PC-3 (cell line): ENCODE measurements around the gene CAMK1G. TPM values are rescaled to one million over a fixed set of nuclear protein-coding genes. Genes with fewer than 3 reads are reported as not detected.

Experiments
- ATAC-seq: fragments of 200-7000 bp; cut with Tn5 transposase; 2 replicates; pipeline ENCODE4 v1.9.1; 2020; ENCODE audit warnings: mild to moderate bottlenecking, moderate library complexity
- BruUV-seq: library from RNA; stranded (reverse); fragments of 400-500 nt; replicated peaks from 2 replicates; lab custom pipeline; 2021; lab: Mats Ljungman, UMichigan
- CTCF ChIA-PET: fragments of 300-600 bp; sonication (Branson Sonifier 250); formaldehyde crosslinking; loops from one replicate; lab custom pipeline; 2022; ENCODE audit warnings: antibody characterized with exemption; lab: Charles Lee
- POLR2A ChIA-PET: fragments of 300-600 bp; sonication (Branson Sonifier 250); formaldehyde crosslinking; loops from one replicate; lab custom pipeline; 2022; ENCODE audit warnings: antibody characterized with exemption; ENCODE audit not compliant: unreplicated experiment; lab: Charles Lee
- DNase-seq: peaks from one replicate; pipeline ENCODE4 v3.0.0-alpha.2; 2015
- H2AFZ ChIP-seq: fragments of 300-600 bp; sonication (generic); 2 replicates; pipeline ENCODE4 v1.6.0; 2016; ENCODE audit warnings: antibody characterized with exemption, low read length
- H3F3A ChIP-seq: fragments of 300-600 bp; sonication (generic); one replicate; pipeline ENCODE4 v1.6.0; 2017; ENCODE audit warnings: antibody characterized with exemption, low read length, control low read depth, mild to moderate bottlenecking; ENCODE audit not compliant: unreplicated experiment
- H3K27ac ChIP-seq: fragments of 300-600 bp; sonication (generic); 2 replicates; pipeline ENCODE4 v1.5.1; 2016; ENCODE audit warnings: mild to moderate bottlenecking, low read length
- H3K27me3 ChIP-seq: fragments of 300-600 bp; sonication (generic); 2 replicates; pipeline ENCODE4 v1.6.1; 2016; ENCODE audit warnings: low read length, mixed read lengths
- H3K36me3 ChIP-seq: fragments of 300-600 bp; sonication (generic); 2 replicates; pipeline ENCODE4 v1.6.1; 2016; ENCODE audit warnings: low read depth, mixed run types, low read length, mixed read lengths
- H3K4me1 ChIP-seq: fragments of 300-600 bp; sonication (generic); 2 replicates; pipeline ENCODE4 v1.5.1; 2016; ENCODE audit warnings: low read length; ENCODE audit not compliant: insufficient read depth
- H3K4me2 ChIP-seq: fragments of 300-600 bp; sonication (generic); 2 replicates; pipeline ENCODE4 v1.6.0; 2016; ENCODE audit warnings: low read length
- H3K4me3 ChIP-seq: fragments of 300-600 bp; sonication (generic); 2 replicates; pipeline ENCODE4 v1.5.1; 2016; ENCODE audit warnings: mild to moderate bottlenecking, low read length, mixed read lengths
- H3K79me2 ChIP-seq: fragments of 300-600 bp; sonication (generic); 2 replicates; pipeline ENCODE4 v1.6.1; 2017; ENCODE audit warnings: low read length, mixed read lengths
- H3K9ac ChIP-seq: fragments of 300-600 bp; sonication (generic); 2 replicates; pipeline ENCODE4 v1.6.0; 2016; ENCODE audit warnings: mild to moderate bottlenecking, low read length
- H3K9me2 ChIP-seq: fragments of 300-600 bp; sonication (generic); replicated peaks from 2 replicates; pipeline ENCODE4 v1.6.1; 2016; ENCODE audit warnings: mixed run types, low read length, mixed read lengths
- H3K9me3 ChIP-seq: fragments of 300-600 bp; sonication (generic); 2 replicates; pipeline ENCODE4 v1.6.1; 2016; ENCODE audit warnings: low read length, mixed read lengths
- H4K20me1 ChIP-seq: fragments of 300-600 bp; sonication (generic); 2 replicates; pipeline ENCODE4 v1.6.1; 2016; ENCODE audit warnings: low read length, mixed read lengths
- CTCF ChIP-seq: fragments of 300-600 bp; sonication (generic); conservative IDR thresholded peaks from 2 replicates; pipeline ENCODE4 v1.5.1; 2017; ENCODE audit warnings: antibody characterized with exemption, low read depth, mild to moderate bottlenecking, low read length
- EZH2 ChIP-seq: fragments of 300-600 bp; sonication (generic); IDR thresholded peaks from one replicate; pipeline ENCODE4 v1.6.1; 2017; ENCODE audit warnings: antibody characterized with exemption, mild to moderate bottlenecking, low read length; ENCODE audit not compliant: unreplicated experiment
- EZH2phosphoT487 ChIP-seq: fragments of 300-600 bp; sonication (generic); IDR thresholded peaks from 2 replicates; pipeline ENCODE4 v1.6.1; 2018; ENCODE audit warnings: mild to moderate bottlenecking, antibody characterized with exemption, low read length, borderline replicate concordance
- intact Hi-C: fragments of 100-400 bp; cut with micrococcal nuclease; formaldehyde crosslinking; loops from 2 replicates; pipeline ENCODE4 v1.9.0; 2023
- total RNA-seq: library from RNA; depleted of rRNA; stranded (reverse); fragments of >200 nt; gene quantifications from 2 replicates; pipeline ENCODE4 v1.2.3, GENCODE V29; 2014

CAMK1G gene
- total RNA-seq, 1 experiment from 2014 or later = not detected

GRCh38 chr1:209622841-209623829, 39.6 kb downstream of the CAMK1G start:
- no peak for ATAC-seq
- no peak for DNase-seq
- Histone ChIP-seq H3K9me2 (no peaks in the 10 kb centered on the region), H3K4me3 (no peak overlapping the region), H3K9ac (no peak overlapping the region), H3K79me2 (no peaks in the 10 kb centered on the region; the same call in 1 of the 2 replicates), H4K20me1 (peaks cover 61% of the 10 kb centered on the region), H2AFZ (no peak overlapping the region), H3K36me3 (peaks cover 100% of the 10 kb centered on the region), H3K27me3 (no peaks in the 10 kb centered on the region), H3K27ac (no peak overlapping the region), H3K4me2 (no peak overlapping the region), H3K9me3 (no peaks in the 10 kb centered on the region), H3F3A (peaks cover 13% of the 10 kb centered on the region), H3K4me1 (no peaks in the 10 kb centered on the region)
- POLR2A ChIA-PET = no interaction called here
- intact Hi-C loops = no loop called here
- TSS peak; percentile 49 for BruUV-seq
- no peak for TF ChIP-seq CTCF
- TF ChIP-seq EZH2phosphoT487 = no peak
- TF ChIP-seq EZH2 = no peak
- CTCF ChIA-PET = interaction anchor here (1.2 kb wide), 1 partner anchor 32 kb away, joined by 3 read pairs; no protein-coding TSS in a partner anchor

DNA sequence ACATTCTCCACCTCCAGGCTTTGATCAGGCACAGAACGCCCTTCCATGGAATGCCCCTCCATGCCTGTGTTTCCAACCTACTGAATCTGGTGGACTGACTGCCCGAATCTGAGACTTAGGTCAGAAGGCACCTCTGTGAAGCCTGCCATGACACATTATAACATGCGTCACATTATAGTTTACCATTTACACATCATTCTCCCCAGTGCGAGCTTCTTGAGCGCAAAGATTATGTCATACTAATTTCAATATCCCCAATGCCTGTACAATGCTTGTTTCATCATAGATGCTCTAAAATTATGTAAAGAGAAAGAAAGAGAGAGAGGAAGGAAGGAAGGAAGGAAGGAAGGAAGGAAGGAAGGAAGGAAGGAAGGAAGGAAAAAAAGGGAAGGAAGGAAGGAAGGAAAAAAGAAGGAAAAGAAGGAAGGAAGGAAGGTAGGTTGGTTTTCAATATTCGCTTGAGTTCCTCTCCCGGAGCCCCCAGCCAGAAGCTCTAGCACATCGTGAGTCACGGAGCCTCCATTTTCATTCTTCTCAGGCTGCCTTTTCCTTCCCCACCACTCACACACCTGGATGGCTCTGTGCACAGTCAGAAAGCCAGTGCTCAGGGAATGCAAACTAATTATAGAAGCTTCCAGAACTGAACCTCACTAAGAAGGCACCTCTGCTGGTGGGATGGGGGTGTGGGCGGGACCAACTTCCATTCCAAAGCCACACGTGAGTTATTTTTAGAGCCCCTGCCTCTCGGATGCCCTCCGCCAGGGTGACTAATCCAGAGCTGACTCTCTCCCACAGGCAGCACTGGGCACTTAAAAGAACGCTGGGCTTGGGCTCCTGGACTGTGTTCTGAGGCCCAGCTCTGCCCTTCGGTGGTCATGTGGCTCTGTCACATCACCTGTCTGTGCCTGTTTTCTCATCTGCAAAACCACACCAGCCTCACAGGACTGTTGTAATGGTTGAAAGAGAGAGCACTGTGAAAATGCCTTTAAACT, 41.3 kb downstream of the CAMK1G start:
- Histone ChIP-seq H3K79me2 (no peaks in the 10 kb centered on the region; the same call in 1 of the 2 replicates), H3K4me3 (no peak overlapping the region), H3F3A (peaks cover 16% of the 10 kb centered on the region), H3K9me3 (no peaks in the 10 kb centered on the region), H4K20me1 (peaks cover 63% of the 10 kb centered on the region), H3K9ac (no peak overlapping the region), H3K27ac (no peak overlapping the region), H3K4me2 (no peak overlapping the region), H2AFZ (no peak overlapping the region), H3K9me2 (no peaks in the 10 kb centered on the region), H3K4me1 (no peaks in the 10 kb centered on the region), H3K36me3 (peaks cover 98% of the 10 kb centered on the region), H3K27me3 (no peaks in the 10 kb centered on the region)
- ATAC-seq (no peak), DNase-seq (no peak)
- intact Hi-C loops = loop anchor here (5.0 kb wide), 1 partner anchor 122 kb away; no protein-coding TSS in a partner anchor
- POLR2A ChIA-PET = no interaction called here
- TF ChIP-seq EZH2phosphoT487 = no peak
- no peak for TF ChIP-seq CTCF
- TF ChIP-seq EZH2 = no peak
- no TSS peak for BruUV-seq
- CTCF ChIA-PET = interaction anchor here (1.2 kb wide), 1 partner anchor 34 kb away, joined by 3 read pairs; no protein-coding TSS in a partner anchor
